Mesothelial cell of epicardium (in vitro differentiated cells): ENCODE measurements around the gene TMEM245. TPM values are rescaled to one million over a fixed set of nuclear protein-coding genes. Genes with fewer than 3 reads are reported as not detected.

Source experiments
- DNase-seq, 2 experiments: peaks; one replicate each; pipeline ENCODE4 v3.0.0; 2021; ENCODE audit warnings: low spot score in 2 of 2; ENCODE audit not compliant: unreplicated experiment in 2 of 2
- H3K27ac Mint-ChIP-seq: 2 replicates; pipeline ENCODE4 v1.8.0; 2021; ENCODE audit warnings: mixed read lengths
- H3K27me3 Mint-ChIP-seq: 2 replicates; pipeline ENCODE4 v1.8.0; 2021; ENCODE audit warnings: low read depth, mixed read lengths
- H3K36me3 Mint-ChIP-seq: 2 replicates; pipeline ENCODE4 v1.8.0; 2021; ENCODE audit warnings: mixed read lengths
- H3K4me1 Mint-ChIP-seq: 2 replicates; pipeline ENCODE4 v1.8.0; 2021; ENCODE audit warnings: mixed read lengths
- H3K4me3 Mint-ChIP-seq: 2 replicates; pipeline ENCODE4 v1.8.0; 2021; ENCODE audit warnings: mild to moderate bottlenecking, moderate library complexity, mixed read lengths
- H3K9me3 Mint-ChIP-seq: 2 replicates; pipeline ENCODE4 v1.8.0; 2021; ENCODE audit warnings: mixed read lengths
- microRNA-seq: library from miRNA; unstranded; fragments of <30 nt; microRNA quantifications from one replicate; pipeline ENCODE4 v1.2.0, GENCODE V29; 2021; ENCODE audit warnings: inconsistent platforms, mixed read lengths
- total RNA-seq: library from RNA; stranded (reverse); gene quantifications from 3 replicates; pipeline ENCODE4 v1.2.1, GENCODE V29; 2021
- TF ChIP-seq, protein P1 (sequence below): fragments of 200-600 bp; sonication (generic); IDR thresholded peaks from one replicate; pipeline ENCODE4 v1.5.0; 2021; ENCODE audit warnings: antibody characterized with exemption; ENCODE audit not compliant: unreplicated experiment

Gene TMEM245
- total RNA-seq, 1 donor from 2014 or later, result 73.0 TPM

DNA sequence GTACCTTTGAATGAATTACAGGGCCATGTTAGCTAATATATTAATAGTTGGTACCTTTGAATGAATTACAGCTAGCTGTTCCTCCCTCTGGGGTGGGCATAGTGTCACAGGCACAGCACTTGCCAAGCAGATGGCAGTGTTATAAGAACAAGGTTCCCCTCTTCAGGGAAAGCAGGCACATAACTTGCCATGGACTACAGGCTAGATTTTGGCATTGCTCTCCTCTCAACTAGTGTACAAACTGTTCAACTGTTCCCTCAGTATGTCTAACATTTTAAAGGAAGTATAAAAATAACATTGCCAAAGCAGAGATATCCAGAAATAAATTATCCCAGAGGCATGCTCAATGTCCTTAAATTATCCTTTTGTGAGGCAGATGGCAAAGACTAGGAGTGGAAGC lies 151.8 kb downstream of the TMEM245 start:
- no peak for DNase-seq
- H3K27ac Mint-ChIP-seq, result no peak overlapping the region
- peaks cover 14% of the 10 kb centered on the region for H3K9me3 Mint-ChIP-seq
- no peaks in the 10 kb centered on the region for H3K27me3 Mint-ChIP-seq
- no peak overlapping the region for H3K4me3 Mint-ChIP-seq
- H3K36me3 Mint-ChIP-seq, result peaks cover 26% of the 10 kb centered on the region
- TF ChIP-seq, protein P1, sequence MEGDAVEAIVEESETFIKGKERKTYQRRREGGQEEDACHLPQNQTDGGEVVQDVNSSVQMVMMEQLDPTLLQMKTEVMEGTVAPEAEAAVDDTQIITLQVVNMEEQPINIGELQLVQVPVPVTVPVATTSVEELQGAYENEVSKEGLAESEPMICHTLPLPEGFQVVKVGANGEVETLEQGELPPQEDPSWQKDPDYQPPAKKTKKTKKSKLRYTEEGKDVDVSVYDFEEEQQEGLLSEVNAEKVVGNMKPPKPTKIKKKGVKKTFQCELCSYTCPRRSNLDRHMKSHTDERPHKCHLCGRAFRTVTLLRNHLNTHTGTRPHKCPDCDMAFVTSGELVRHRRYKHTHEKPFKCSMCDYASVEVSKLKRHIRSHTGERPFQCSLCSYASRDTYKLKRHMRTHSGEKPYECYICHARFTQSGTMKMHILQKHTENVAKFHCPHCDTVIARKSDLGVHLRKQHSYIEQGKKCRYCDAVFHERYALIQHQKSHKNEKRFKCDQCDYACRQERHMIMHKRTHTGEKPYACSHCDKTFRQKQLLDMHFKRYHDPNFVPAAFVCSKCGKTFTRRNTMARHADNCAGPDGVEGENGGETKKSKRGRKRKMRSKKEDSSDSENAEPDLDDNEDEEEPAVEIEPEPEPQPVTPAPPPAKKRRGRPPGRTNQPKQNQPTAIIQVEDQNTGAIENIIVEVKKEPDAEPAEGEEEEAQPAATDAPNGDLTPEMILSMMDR, result no peak
- peaks cover 4% of the 10 kb centered on the region for H3K4me1 Mint-ChIP-seq

Small RNA genes within 50 kb of the gene (microRNA-seq; reads per million reads assigned to microRNA genes)
- 699 reads per million, percentile 77 among the genes with 10 or more reads in this experiment for gene MIR32

Other genes with a start within 250 kb of the TMEM245 start
- gene ELP1, start 185.8 kb downstream of the TMEM245 start, total RNA-seq, result 29.1 to 35.8 TPM (median 31.0 TPM) in 3 replicates
- 14.6 to 17.7 TPM (median 15.5 TPM) in 3 replicates for gene ABITRAM, start 185.5 kb downstream of the TMEM245 start, total RNA-seq
- gene CTNNAL1, start 106.4 kb downstream of the TMEM245 start, total RNA-seq, result 26.7 to 28.1 TPM (median 27.9 TPM) in 3 replicates
- gene FRRS1L, start 47.3 kb upstream of the TMEM245 start, total RNA-seq, result 12.4 to 14.6 TPM (median 14.4 TPM) in 3 replicates
- gene EPB41L4B, start 201.1 kb upstream of the TMEM245 start, total RNA-seq, result 5.2 to 5.5 TPM (median 5.3 TPM) in 3 replicates